Thymus (tissue), 11 donors: ENCODE results near the gene ITGB1BP1. TPM values are rescaled to one million over a fixed set of nuclear protein-coding genes. Genes with fewer than 3 reads are reported as not detected.

Source experiments
- DNase-seq, 9 donors: peaks; one replicate each; pipeline ENCODE4 v3.0.0-alpha.2; 2013; ENCODE audit warnings: low spot score in 9 of 9, low read depth in 6 of 9, missing footprints in 1 of 9
- H3K27ac ChIP-seq, 2 donors: one replicate each; pipeline ENCODE4 v1.5.1; 2013; ENCODE audit warnings: control low read depth in 1 of 2, low read depth in 1 of 2, low read length in 1 of 2, mild to moderate bottlenecking in 1 of 2, moderate library complexity in 1 of 2
- H3K27me3 ChIP-seq, 2 donors: one replicate each; pipeline ENCODE4 v1.5.1; 2013; ENCODE audit warnings: low read length in 1 of 2; ENCODE audit not compliant: control insufficient read depth in 2 of 2, insufficient read depth in 1 of 2
- H3K36me3 ChIP-seq, 2 donors: one replicate each; pipeline ENCODE4 v1.5.1; 2013; ENCODE audit warnings: low read length in 1 of 2, mild to moderate bottlenecking in 1 of 2, moderate library complexity in 1 of 2; ENCODE audit not compliant: control insufficient read depth in 2 of 2, insufficient read depth in 2 of 2
- H3K4me1 ChIP-seq, 2 donors: one replicate each; pipeline ENCODE4 v1.5.1; 2013; ENCODE audit warnings: low read length in 2 of 2; ENCODE audit not compliant: control insufficient read depth in 2 of 2, insufficient read depth in 2 of 2
- H3K4me3 ChIP-seq, 2 donors: one replicate each; pipeline ENCODE4 v1.5.1; 2013; ENCODE audit warnings: low read length in 2 of 2, control low read depth in 1 of 2, mild to moderate bottlenecking in 1 of 2
- H3K9me3 ChIP-seq, 2 donors: one replicate each; pipeline ENCODE4 v1.5.1; 2013; ENCODE audit warnings: low read length in 1 of 2, mild to moderate bottlenecking in 1 of 2; ENCODE audit not compliant: control insufficient read depth in 2 of 2, insufficient read depth in 1 of 2
- WGBS: extraction: QIAGEN DNeasy Blood & Tissue Kit; methylation state at CpG from one replicate; pipeline ENCODE4 v1.1.7; 2013; 5-methylcytosine and 5-hydroxymethylcytosine counted together
- polyA plus RNA-seq: library from polyadenylated mRNA; stranded (reverse); fragments of 200-250 nt; gene quantifications from one replicate; pipeline ENCODE4 v1.2.3, GENCODE V29; 2013
- total RNA-seq: library from RNA; stranded (reverse); fragments of 120-200 nt; gene quantifications from one replicate; pipeline ENCODE4 v1.2.4, GENCODE V29; 2013
- donor health status: healthy.

Gene ITGB1BP1
- total and polyA plus RNA-seq, 2 donors, result 37.3 to 116 TPM

GRCh38 chr2:9419541-9419940, 3.8 kb downstream of the ITGB1BP1 start:
- Histone ChIP-seq H3K9me3 (no peaks in the 10 kb centered on the region), H3K36me3 (peaks cover 3 to 29% of the 10 kb centered on the region in 2 donors), H3K4me3 (no peak overlapping the region), H3K4me1 (peaks cover 5 to 15% of the 10 kb centered on the region in 2 donors), H3K27me3 (no peaks in the 10 kb centered on the region), H3K27ac (no peak overlapping the region)
- no peak for DNase-seq
- WGBS, result 96% methylated on average over 3 of the region's 3 CpGs

GRCh38 chr2:9418746-9419145, 4.6 kb downstream of the ITGB1BP1 start:
- Histone ChIP-seq H3K4me1 (peaks cover 5 to 9% of the 10 kb centered on the region in 2 donors), H3K27ac (no peak overlapping the region), H3K9me3 (no peaks in the 10 kb centered on the region), H3K4me3 (no peak overlapping the region), H3K27me3 (no peaks in the 10 kb centered on the region), H3K36me3 (peaks cover 3 to 35% of the 10 kb centered on the region in 2 donors)
- 97% methylated on average over 4 of the region's 4 CpGs for WGBS
- DNase-seq, result no peak

GRCh38 chr2:9417725-9418124, 5.6 kb downstream of the ITGB1BP1 start:
- no peak overlapping the region for H3K4me3 ChIP-seq
- 96% methylated on average over 3 of the region's 3 CpGs for WGBS
- peaks cover 3 to 36% of the 10 kb centered on the region in 2 donors for H3K36me3 ChIP-seq
- no peaks in the 10 kb centered on the region for H3K27me3 ChIP-seq
- peaks cover 5 to 9% of the 10 kb centered on the region in 2 donors for H3K4me1 ChIP-seq
- no peak for DNase-seq
- no peaks in the 10 kb centered on the region for H3K9me3 ChIP-seq
- H3K27ac ChIP-seq, result no peak overlapping the region

GRCh38 chr2:9416962-9417316, 6.4 kb downstream of the ITGB1BP1 start:
- Histone ChIP-seq H3K9me3 (no peaks in the 10 kb centered on the region), H3K4me3 (no peak overlapping the region), H3K27me3 (no peaks in the 10 kb centered on the region), H3K27ac (no peak overlapping the region), H3K36me3 (peaks cover 6 to 40% of the 10 kb centered on the region in 2 donors), H3K4me1 (peaks cover 4 to 5% of the 10 kb centered on the region in 2 donors)
- WGBS, result 98% methylated on average over 7 of the region's 7 CpGs
- DNase-seq, result no peak

GRCh38 chr2:9416267-9416961, 6.9 kb downstream of the ITGB1BP1 start:
- WGBS, result 98% methylated on average over 9 of the region's 9 CpGs
- peaks cover 9 to 43% of the 10 kb centered on the region in 2 donors for H3K36me3 ChIP-seq

GRCh38 chr2:9415516-9416169, 7.7 kb downstream of the ITGB1BP1 start:
- WGBS, result 98% methylated on average over 16 of the region's 16 CpGs
- no peak overlapping the region for H3K27ac ChIP-seq
- peaks cover 12 to 50% of the 10 kb centered on the region in 2 donors for H3K36me3 ChIP-seq
- H3K4me3 ChIP-seq, result no peak overlapping the region
- H3K9me3 ChIP-seq, result no peaks in the 10 kb centered on the region
- no peaks in the 10 kb centered on the region for H3K27me3 ChIP-seq
- no peak for DNase-seq
- H3K4me1 ChIP-seq, result no peaks in the 10 kb centered on the region

More at GRCh38 chr2:9416267-9416961, 6.9 kb downstream of the ITGB1BP1 start:
- Histone ChIP-seq H3K9me3 (no peaks in the 10 kb centered on the region), H3K4me1 (peaks cover 0 to under 1% of the 10 kb centered on the region in 2 donors), H3K4me3 (no peak overlapping the region), H3K27ac (no peak overlapping the region), H3K27me3 (no peaks in the 10 kb centered on the region)
- no peak for DNase-seq

GRCh38 chr2:9412781-9413180, 10.5 kb downstream of the ITGB1BP1 start:
- no peaks in the 10 kb centered on the region for H3K27me3 ChIP-seq
- peaks cover 20 to 60% of the 10 kb centered on the region in 2 donors for H3K36me3 ChIP-seq
- WGBS, result 91% methylated on average over 7 of the region's 7 CpGs
- H3K4me1 ChIP-seq, result no peaks in the 10 kb centered on the region
- no peaks in the 10 kb centered on the region for H3K9me3 ChIP-seq
- no peak overlapping the region for H3K4me3 ChIP-seq
- H3K27ac ChIP-seq, result no peak overlapping the region
- DNase-seq, result no peak

GRCh38 chr2:9410108-9410507, 13.2 kb downstream of the ITGB1BP1 start:
- no peak overlapping the region for H3K4me3 ChIP-seq
- H3K27ac ChIP-seq, result no peak overlapping the region
- no peaks in the 10 kb centered on the region for H3K27me3 ChIP-seq
- WGBS, result 98% methylated on average over 3 of the region's 3 CpGs
- no peak for DNase-seq
- no peaks in the 10 kb centered on the region for H3K9me3 ChIP-seq
- H3K4me1 ChIP-seq, result no peaks in the 10 kb centered on the region
- H3K36me3 ChIP-seq, result peaks cover 25 to 62% of the 10 kb centered on the region in 2 donors

- Histone ChIP-seq H3K36me3 (peaks cover 25 to 53% of the 10 kb centered on the region in 2 donors), H3K4me1 (no peaks in the 10 kb centered on the region), H3K4me3 (no peak overlapping the region), H3K27ac (no peak overlapping the region), H3K9me3 (no peaks in the 10 kb centered on the region), H3K27me3 (no peaks in the 10 kb centered on the region)
- WGBS, result 92% methylated on average over 9 of the region's 9 CpGs
- DNase-seq, result no peak
These were observed 14.6 kb downstream of the ITGB1BP1 start for GRCh38 chr2:9408641-9409151.
